GM18519 (cell line): ENCODE data around the gene UQCRC2.
"Not testable (repeated sequence)": the region's sequence is repeated elsewhere in the genome, so short reads cannot be mapped to it uniquely, and the experiment has no call there.

ENCODE experiments used
- ATAC-seq: cut with Tn5 transposase; IDR thresholded peaks from one replicate; pipeline ENCODE4 v1.9.1; 2021; ENCODE audit warnings: mild to moderate bottlenecking, moderate library complexity; ENCODE audit not compliant: unreplicated experiment, low FRiP score

The UQCRC2 gene

DNA sequence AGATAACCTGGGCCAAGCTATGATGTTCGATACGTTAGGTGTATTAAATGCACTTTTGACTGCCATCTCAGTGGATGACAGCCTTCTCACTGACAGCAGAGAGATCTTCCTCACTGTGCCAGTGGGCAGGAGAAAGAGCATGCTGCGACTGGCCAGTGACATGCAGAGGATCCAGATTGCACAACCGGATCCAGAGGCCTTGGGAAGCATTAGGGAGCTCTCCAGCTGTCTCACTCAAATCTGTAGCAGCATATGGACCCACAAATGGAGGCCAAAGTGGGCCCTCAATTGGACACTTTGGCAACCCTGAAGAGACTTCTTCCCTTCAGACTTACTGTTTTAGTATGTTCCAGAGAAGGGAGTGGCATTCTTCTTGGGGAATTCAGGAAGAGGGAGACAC lies 26.9 kb downstream of the UQCRC2 start:
- no peak for ATAC-seq

DNA sequence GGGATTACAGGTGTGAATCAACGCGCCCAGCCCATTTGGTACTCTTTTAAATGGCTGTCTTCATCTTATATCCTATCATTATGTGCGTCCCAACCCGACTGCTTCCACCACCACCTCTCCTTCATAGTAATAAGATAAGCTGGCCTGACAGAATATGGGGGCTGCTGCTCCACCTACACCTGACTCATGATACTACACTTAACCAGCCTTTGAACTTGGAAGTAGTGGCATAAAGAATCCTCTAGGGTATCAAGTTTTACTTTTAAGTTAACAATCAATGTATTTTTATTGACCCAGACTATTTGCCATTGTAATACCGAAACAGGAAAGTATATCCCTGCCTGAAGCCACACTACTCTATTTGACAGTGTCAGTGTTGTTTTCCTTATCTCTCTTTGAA lies 28.9 kb downstream of the UQCRC2 start:
- ATAC-seq: no peak

DNA sequence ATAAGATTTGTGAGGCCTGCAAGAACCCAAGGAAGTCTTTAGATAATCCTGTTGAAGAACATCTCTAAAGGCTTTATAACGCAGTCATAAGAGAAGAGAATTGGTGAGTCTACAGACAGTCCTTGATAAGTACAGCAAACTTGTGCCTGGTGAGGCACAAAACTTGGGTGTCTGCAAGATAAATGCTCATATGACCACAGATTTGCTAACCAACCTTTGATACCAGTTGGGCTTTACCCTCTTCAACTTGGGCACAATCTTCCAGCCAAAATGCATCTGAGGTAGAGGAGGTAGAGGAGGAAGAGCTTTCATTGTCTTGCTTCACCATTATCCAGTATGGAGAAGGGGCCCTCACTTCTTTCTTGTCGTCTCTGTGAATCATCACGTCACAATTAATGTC lies 30.9 kb downstream of the UQCRC2 start:
- no peak for ATAC-seq

GRCh38 chr16:21985524-21985923 lies 32.4 kb downstream of the UQCRC2 start:
- ATAC-seq: no peak

DNA sequence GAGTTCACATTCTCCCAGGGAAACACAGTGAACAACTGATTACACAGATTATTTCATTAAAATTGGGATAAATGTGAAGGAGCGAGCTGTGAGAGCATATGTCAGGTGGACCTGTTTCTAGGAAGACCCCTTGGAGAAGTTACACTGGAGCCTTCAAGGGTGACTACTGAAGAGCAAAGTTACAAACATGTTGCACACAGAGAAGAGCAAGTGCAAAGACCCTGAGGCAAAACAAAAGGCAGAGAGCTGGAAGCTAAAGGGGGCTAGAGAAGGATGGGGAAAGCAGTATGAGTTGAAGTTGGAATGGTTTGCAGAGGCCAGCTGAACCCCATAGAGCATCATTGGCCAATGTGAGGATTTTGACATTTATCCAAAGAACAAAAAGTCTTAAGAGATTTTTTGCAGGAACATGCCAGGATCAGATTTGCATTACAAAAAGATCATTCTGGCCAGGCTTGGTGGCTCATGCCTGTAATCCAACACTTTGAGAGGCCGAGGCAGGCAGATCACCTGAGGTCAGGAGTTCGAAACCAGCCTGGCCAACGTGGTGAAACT lies 33.6 kb downstream of the UQCRC2 start:
- ATAC-seq: no peak

GRCh38 chr16:21987498-21987897 lies 34.3 kb downstream of the UQCRC2 start:
- no peak for ATAC-seq

- ATAC-seq: no peak
Observed at GRCh38 chr16:21989133-21989532, 36.0 kb downstream of the UQCRC2 start.

- ATAC-seq: no peak
Observed at GRCh38 chr16:21989751-21990150, 36.6 kb downstream of the UQCRC2 start.

- no peak for ATAC-seq
Observed at GRCh38 chr16:21990381-21990944, 37.3 kb downstream of the UQCRC2 start.

- ATAC-seq: no peak
Observed at GRCh38 chr16:21991621-21992020, 38.5 kb downstream of the UQCRC2 start.

DNA sequence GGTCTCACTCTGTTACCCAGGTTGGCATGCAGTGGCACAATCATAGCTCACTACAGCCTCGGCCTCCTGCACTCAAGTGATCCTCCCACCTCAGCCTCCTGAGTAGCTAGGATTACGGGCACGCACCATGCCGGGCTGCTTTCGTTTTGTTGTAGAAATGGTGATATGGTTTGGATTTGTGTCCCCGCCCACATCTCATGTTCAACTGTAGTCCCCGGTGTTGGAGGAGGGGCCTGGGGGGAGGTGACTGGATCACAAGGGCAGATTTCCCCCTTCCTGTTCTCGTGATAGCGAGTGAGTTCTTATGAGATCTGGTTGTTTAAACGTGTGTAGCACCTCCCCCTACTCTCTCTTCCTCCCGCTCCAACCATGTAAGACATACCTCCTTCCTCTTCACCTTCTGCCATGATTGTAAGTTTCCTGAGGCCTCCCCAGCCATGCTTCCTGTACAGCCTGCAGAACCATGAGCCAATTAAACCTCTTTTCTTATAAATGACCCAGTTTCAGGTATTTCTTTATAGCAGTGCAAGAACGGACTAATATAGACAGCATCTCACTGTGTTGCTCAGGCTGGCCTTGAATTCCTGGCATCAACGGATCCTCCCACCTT lies 41.8 kb downstream of the UQCRC2 start:
- ATAC-seq: no peak

GRCh38 chr16:21996923-21997696 lies 43.9 kb downstream of the UQCRC2 start:
- ATAC-seq: no peak

GRCh38 chr16:21997697-21998480 lies 44.7 kb downstream of the UQCRC2 start:
- ATAC-seq: no peak

GRCh38 chr16:22001591-22001990 lies 48.4 kb downstream of the UQCRC2 start:
- ATAC-seq: no peak

- not testable (repeated sequence) for ATAC-seq
Observed at GRCh38 chr16:22002047-22002446, 48.9 kb downstream of the UQCRC2 start.

DNA sequence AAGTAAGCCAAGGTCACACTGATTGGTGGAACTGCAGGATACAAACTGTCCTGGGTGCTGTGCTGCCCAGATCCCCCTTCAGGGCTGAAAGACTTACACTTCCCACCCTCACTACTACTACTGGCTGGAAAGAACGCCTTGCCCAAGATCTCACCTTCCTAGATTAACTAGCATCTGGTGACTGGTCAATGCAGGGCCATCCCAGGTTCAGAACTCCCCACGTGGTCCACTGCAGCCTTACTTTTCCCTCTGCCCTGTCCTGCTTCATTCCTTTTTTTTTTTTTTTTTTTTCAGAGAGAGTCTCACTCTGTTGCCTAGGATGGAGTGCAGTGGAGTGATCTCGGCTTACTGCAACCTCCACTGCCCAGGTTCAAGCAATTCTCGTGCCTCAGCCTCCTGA lies 50.0 kb downstream of the UQCRC2 start:
- ATAC-seq: no peak

- ATAC-seq: no peak
Observed at GRCh38 chr16:22004341-22004740, 51.2 kb downstream of the UQCRC2 start.

GRCh38 chr16:22005746-22006145 lies 52.6 kb downstream of the UQCRC2 start:
- ATAC-seq: no peak

DNA sequence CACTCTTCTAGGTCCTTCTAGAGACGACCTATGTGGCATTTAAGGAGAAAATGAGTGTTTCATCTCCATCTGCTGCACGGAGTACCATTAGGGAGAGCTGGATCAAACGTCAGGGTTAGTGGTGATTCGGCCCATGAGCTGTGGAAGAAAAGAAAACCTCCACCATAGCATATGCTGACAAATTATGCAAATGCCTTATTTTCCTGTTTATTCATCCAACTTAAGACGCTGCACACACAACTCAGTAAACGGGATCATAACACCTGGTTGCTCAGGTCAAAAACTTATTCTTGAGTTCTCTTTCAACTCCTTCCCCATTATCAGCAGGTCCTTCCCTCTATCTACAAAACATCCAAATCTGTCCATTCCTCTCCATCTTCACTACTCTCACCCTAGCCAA lies 53.5 kb downstream of the UQCRC2 start:
- ATAC-seq: no peak

DNA sequence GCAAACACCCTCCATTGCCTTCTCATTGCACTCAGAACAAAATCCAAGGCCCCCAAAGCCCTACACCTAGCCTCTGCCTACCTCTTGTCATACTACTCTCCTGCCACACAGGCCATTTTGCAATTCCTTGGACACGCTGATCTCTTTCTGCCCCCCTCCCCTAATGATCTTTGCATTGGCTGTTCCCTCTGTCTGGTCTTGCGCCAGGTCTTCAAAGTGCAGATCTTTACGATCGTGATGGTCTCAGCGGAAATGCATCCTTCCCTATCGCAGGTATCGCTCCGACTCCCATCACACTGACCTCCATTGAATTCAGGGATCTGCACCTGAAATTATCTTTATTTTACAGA lies 54.0 kb downstream of the UQCRC2 start:
- no peak for ATAC-seq
